ENCODE measurements around the gene CNR2.
A peak's percentile ranks its signal among the peaks of the same experiment; 100 is the strongest.
"Not testable (repeated sequence)": the region's sequence is repeated elsewhere in the genome, so short reads cannot be mapped to it uniquely, and the experiment has no call there.

The CNR2 gene

GRCh38 chr1:23913212-23913880 is at the start of gene CNR2:
Gene CNR2, minus strand, starts transcription at chr1:23913362. Its CDS starts 37,745 bp downstream, at chr1:23875617.
- no peak for DNase-seq

- DNase-seq, result no peak
Observed at GRCh38 chr1:23960291-23961020, 47.3 kb upstream of the CNR2 start.

- peak; percentile 93 for DNase-seq
Observed at GRCh38 chr1:23959461-23960290, 46.5 kb upstream of the CNR2 start, which contains the start of gene PNRC2. Gene PNRC2, plus strand, starts transcription at chr1:23959828. Its CDS starts 1,630 bp downstream, at chr1:23961458.

- peak; percentile 82 for DNase-seq
Observed at GRCh38 chr1:23958810-23959460, 45.8 kb upstream of the CNR2 start.

- not testable (repeated sequence) for DNase-seq
Observed at GRCh38 chr1:23958040-23958809, 45.1 kb upstream of the CNR2 start.

- no peak for DNase-seq
Observed at GRCh38 chr1:23957096-23957495, 43.9 kb upstream of the CNR2 start.

- DNase-seq, result no peak
Observed at GRCh38 chr1:23953020-23953419, 39.9 kb upstream of the CNR2 start.

- DNase-seq, result no peak
Observed at GRCh38 chr1:23947366-23947765, 34.2 kb upstream of the CNR2 start.

- no peak for DNase-seq
Observed at GRCh38 chr1:23936481-23937176, 23.5 kb upstream of the CNR2 start.

GRCh38 chr1:23931491-23931880 is 18.3 kb upstream of the CNR2 start:
- no peak for DNase-seq

- no peak for DNase-seq
Observed at GRCh38 chr1:23930861-23931490, 17.8 kb upstream of the CNR2 start.

GRCh38 chr1:23930270-23930669 is 17.1 kb upstream of the CNR2 start:
- no peak for DNase-seq

- DNase-seq, result no peak
Observed at GRCh38 chr1:23928789-23929188, 15.6 kb upstream of the CNR2 start.

- DNase-seq, result no peak
Observed at GRCh38 chr1:23927097-23927496, 13.9 kb upstream of the CNR2 start.

GRCh38 chr1:23925279-23925678 is 12.1 kb upstream of the CNR2 start:
- DNase-seq, result no peak

- DNase-seq, result no peak
Observed at GRCh38 chr1:23924601-23925000, 11.4 kb upstream of the CNR2 start.

GRCh38 chr1:23923592-23924499 is 10.7 kb upstream of the CNR2 start:
- DNase-seq, result no peak

- no peak for DNase-seq
Observed at GRCh38 chr1:23922321-23922943, 9.3 kb upstream of the CNR2 start.

Measured in stimulated activated CD4-positive, alpha-beta T cell treated with anti-CD3 and anti-CD28 coated beads, Interleukin-12 subunit alpha, Interleukin-12 subunit beta, amount 100 ng/mL, for 4 hours (primary cell).